ENCODE results near the gene NFU1.
A peak's percentile ranks its signal among the peaks of the same experiment; 100 is the strongest.

DNA sequence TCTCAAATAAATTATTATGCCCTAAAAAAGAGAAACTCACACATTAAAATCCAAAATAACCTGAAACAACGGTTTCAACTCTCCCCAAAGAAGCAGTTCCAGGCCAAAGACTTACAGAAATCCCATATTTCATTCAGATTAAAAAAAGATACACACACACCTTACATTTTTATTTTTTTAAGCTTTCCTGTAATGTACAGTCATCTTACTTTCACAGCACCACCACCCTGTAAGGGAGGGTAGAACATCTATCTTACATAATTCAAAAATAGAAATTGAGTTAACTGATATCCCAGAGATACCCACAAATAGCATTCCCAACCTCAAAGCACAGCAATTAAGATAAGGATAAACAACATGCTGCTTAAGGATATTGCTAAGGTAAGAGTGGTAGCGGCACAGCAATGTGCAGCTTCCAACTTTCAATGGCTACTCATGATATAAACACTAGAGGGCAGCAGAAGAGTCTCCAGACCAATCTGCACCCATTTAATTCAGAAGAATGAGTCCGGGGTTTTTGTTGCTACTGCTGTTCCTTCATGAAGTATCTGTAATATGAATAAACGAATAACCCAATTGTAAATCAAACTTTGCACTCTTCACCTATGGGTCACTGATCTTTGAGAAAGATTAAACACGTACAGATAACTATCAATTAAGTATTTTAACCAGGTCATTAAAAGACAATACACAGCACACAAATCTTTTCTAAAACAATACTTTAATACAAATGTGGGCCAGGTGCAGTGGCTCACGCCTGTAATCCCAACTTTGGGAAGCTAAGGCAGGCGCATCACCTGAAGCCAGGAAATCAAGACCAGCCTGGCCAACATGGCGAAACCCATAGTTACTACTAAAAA lies 61.5 kb downstream of the NFU1 start:
- TF ChIP-seq, protein P1, sequence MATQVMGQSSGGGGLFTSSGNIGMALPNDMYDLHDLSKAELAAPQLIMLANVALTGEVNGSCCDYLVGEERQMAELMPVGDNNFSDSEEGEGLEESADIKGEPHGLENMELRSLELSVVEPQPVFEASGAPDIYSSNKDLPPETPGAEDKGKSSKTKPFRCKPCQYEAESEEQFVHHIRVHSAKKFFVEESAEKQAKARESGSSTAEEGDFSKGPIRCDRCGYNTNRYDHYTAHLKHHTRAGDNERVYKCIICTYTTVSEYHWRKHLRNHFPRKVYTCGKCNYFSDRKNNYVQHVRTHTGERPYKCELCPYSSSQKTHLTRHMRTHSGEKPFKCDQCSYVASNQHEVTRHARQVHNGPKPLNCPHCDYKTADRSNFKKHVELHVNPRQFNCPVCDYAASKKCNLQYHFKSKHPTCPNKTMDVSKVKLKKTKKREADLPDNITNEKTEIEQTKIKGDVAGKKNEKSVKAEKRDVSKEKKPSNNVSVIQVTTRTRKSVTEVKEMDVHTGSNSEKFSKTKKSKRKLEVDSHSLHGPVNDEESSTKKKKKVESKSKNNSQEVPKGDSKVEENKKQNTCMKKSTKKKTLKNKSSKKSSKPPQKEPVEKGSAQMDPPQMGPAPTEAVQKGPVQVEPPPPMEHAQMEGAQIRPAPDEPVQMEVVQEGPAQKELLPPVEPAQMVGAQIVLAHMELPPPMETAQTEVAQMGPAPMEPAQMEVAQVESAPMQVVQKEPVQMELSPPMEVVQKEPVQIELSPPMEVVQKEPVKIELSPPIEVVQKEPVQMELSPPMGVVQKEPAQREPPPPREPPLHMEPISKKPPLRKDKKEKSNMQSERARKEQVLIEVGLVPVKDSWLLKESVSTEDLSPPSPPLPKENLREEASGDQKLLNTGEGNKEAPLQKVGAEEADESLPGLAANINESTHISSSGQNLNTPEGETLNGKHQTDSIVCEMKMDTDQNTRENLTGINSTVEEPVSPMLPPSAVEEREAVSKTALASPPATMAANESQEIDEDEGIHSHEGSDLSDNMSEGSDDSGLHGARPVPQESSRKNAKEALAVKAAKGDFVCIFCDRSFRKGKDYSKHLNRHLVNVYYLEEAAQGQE (IDR thresholded peaks at IDR 0.05; ENCODE audit: unreplicated experiment): no peak
- TF ChIP-seq, protein P2, sequence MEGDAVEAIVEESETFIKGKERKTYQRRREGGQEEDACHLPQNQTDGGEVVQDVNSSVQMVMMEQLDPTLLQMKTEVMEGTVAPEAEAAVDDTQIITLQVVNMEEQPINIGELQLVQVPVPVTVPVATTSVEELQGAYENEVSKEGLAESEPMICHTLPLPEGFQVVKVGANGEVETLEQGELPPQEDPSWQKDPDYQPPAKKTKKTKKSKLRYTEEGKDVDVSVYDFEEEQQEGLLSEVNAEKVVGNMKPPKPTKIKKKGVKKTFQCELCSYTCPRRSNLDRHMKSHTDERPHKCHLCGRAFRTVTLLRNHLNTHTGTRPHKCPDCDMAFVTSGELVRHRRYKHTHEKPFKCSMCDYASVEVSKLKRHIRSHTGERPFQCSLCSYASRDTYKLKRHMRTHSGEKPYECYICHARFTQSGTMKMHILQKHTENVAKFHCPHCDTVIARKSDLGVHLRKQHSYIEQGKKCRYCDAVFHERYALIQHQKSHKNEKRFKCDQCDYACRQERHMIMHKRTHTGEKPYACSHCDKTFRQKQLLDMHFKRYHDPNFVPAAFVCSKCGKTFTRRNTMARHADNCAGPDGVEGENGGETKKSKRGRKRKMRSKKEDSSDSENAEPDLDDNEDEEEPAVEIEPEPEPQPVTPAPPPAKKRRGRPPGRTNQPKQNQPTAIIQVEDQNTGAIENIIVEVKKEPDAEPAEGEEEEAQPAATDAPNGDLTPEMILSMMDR (conservative IDR thresholded peaks at IDR 0.05; ENCODE audit: low read depth in 2 of 2): peak; percentile 74 to 80

Data from GM23338 (cell line).